ENCODE data around the gene EPC2. TPM values are rescaled to one million over a fixed set of nuclear protein-coding genes. Genes with fewer than 3 reads are reported as not detected.

The EPC2 gene
- polyA plus RNA-seq, 1 of the 3 experiments (the other 2 are of a cell fraction), result 8.8 TPM

DNA sequence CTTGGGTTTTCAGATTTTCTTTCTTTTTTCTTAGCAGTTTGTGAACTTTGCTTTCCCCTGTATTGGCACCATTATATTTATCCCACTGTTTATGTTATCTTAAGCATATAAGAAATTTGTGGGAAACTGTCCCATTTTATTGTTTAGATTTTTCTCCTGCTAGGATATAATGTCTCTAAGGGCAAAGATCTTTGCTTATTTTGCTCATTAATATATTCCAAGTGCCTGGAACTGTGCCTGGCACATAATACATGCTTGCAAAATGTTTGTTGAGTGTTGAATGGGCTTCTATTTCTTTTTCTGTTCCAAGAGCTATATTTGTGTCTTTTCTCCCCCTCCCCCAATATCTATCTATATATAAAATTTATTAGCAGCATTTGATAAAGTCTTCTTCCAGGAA, 5.4 kb downstream of the EPC2 start:
- no peak overlapping the region for H3K9ac ChIP-seq
- TF ChIP-seq ELF1 (IDR thresholded peaks at IDR 0.05) (no peak), RAD21 (IDR thresholded peaks at IDR 0.05; ENCODE audit: low read length) (no peak), YY1 (IDR thresholded peaks at IDR 0.05; ENCODE audit: low read depth) (no peak), EZH2phosphoT487 (IDR thresholded peaks at IDR 0.05; ENCODE audit: borderline replicate concordance, low read depth) (no peak), CHD2 (IDR thresholded peaks at IDR 0.05; ENCODE audit: low read length, partially characterized antibody) (no peak), FOXM1 (IDR thresholded peaks at IDR 0.05; ENCODE audit: low read depth) (no peak), FOXJ3 (CRISPR knock-in tag; IDR thresholded peaks at IDR 0.05) (no peak), EP300 (IDR thresholded peaks at IDR 0.05; ENCODE audit: borderline replicate concordance in 1 of 2, low read depth in 1 of 2, low read length in 1 of 2) (no peak), SIN3A (IDR thresholded peaks at IDR 0.05; ENCODE audit: borderline replicate concordance, low read depth, low read length) (no peak), RXRA (IDR thresholded peaks at IDR 0.05; ENCODE audit: borderline replicate concordance, low read depth) (no peak), JUND (IDR thresholded peaks at IDR 0.05) (no peak)
- TF ChIP-seq, protein P1, sequence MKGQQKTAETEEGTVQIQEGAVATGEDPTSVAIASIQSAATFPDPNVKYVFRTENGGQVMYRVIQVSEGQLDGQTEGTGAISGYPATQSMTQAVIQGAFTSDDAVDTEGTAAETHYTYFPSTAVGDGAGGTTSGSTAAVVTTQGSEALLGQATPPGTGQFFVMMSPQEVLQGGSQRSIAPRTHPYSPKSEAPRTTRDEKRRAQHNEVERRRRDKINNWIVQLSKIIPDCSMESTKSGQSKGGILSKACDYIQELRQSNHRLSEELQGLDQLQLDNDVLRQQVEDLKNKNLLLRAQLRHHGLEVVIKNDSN (IDR thresholded peaks at IDR 0.05; ENCODE audit: borderline replicate concordance, low read depth), result no peak
- TF ChIP-seq, protein P2, sequence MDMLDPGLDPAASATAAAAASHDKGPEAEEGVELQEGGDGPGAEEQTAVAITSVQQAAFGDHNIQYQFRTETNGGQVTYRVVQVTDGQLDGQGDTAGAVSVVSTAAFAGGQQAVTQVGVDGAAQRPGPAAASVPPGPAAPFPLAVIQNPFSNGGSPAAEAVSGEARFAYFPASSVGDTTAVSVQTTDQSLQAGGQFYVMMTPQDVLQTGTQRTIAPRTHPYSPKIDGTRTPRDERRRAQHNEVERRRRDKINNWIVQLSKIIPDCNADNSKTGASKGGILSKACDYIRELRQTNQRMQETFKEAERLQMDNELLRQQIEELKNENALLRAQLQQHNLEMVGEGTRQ (IDR thresholded peaks at IDR 0.05; ENCODE audit: borderline replicate concordance, low read depth, low read length), result no peak
- TF ChIP-seq, protein P3, sequence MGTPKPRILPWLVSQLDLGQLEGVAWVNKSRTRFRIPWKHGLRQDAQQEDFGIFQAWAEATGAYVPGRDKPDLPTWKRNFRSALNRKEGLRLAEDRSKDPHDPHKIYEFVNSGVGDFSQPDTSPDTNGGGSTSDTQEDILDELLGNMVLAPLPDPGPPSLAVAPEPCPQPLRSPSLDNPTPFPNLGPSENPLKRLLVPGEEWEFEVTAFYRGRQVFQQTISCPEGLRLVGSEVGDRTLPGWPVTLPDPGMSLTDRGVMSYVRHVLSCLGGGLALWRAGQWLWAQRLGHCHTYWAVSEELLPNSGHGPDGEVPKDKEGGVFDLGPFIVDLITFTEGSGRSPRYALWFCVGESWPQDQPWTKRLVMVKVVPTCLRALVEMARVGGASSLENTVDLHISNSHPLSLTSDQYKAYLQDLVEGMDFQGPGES (IDR thresholded peaks at IDR 0.05; ENCODE audit: low read depth, low read length), result no peak
- TF ChIP-seq, protein P4, sequence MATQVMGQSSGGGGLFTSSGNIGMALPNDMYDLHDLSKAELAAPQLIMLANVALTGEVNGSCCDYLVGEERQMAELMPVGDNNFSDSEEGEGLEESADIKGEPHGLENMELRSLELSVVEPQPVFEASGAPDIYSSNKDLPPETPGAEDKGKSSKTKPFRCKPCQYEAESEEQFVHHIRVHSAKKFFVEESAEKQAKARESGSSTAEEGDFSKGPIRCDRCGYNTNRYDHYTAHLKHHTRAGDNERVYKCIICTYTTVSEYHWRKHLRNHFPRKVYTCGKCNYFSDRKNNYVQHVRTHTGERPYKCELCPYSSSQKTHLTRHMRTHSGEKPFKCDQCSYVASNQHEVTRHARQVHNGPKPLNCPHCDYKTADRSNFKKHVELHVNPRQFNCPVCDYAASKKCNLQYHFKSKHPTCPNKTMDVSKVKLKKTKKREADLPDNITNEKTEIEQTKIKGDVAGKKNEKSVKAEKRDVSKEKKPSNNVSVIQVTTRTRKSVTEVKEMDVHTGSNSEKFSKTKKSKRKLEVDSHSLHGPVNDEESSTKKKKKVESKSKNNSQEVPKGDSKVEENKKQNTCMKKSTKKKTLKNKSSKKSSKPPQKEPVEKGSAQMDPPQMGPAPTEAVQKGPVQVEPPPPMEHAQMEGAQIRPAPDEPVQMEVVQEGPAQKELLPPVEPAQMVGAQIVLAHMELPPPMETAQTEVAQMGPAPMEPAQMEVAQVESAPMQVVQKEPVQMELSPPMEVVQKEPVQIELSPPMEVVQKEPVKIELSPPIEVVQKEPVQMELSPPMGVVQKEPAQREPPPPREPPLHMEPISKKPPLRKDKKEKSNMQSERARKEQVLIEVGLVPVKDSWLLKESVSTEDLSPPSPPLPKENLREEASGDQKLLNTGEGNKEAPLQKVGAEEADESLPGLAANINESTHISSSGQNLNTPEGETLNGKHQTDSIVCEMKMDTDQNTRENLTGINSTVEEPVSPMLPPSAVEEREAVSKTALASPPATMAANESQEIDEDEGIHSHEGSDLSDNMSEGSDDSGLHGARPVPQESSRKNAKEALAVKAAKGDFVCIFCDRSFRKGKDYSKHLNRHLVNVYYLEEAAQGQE (IDR thresholded peaks at IDR 0.05; ENCODE audit: low read depth, low read length), result no peak
- TF ChIP-seq, protein P5, sequence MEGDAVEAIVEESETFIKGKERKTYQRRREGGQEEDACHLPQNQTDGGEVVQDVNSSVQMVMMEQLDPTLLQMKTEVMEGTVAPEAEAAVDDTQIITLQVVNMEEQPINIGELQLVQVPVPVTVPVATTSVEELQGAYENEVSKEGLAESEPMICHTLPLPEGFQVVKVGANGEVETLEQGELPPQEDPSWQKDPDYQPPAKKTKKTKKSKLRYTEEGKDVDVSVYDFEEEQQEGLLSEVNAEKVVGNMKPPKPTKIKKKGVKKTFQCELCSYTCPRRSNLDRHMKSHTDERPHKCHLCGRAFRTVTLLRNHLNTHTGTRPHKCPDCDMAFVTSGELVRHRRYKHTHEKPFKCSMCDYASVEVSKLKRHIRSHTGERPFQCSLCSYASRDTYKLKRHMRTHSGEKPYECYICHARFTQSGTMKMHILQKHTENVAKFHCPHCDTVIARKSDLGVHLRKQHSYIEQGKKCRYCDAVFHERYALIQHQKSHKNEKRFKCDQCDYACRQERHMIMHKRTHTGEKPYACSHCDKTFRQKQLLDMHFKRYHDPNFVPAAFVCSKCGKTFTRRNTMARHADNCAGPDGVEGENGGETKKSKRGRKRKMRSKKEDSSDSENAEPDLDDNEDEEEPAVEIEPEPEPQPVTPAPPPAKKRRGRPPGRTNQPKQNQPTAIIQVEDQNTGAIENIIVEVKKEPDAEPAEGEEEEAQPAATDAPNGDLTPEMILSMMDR (IDR thresholded peaks at IDR 0.05), result no peak
- no peaks in the 10 kb centered on the region for H3K9me2 ChIP-seq
- H3K9me3 ChIP-seq, result no peaks in the 10 kb centered on the region
- peaks cover 0 to 2% of the 10 kb centered on the region in 2 experiments; a peak in 1 of 4 replicates for H3K4me1 ChIP-seq (ENCODE audit: control insufficient read depth in 1 of 2, insufficient read depth in 2 of 2, low read depth in 1 of 2, low read length in 1 of 2)
- peaks cover 7% of the 10 kb centered on the region for H3F3A ChIP-seq (replicated peaks; ENCODE audit: insufficient read depth)
- peaks cover 97% of the 10 kb centered on the region for H4K20me1 ChIP-seq (ENCODE audit: insufficient read depth)
- no peak overlapping the region for H3K4me2 ChIP-seq
- H3K36me3 ChIP-seq (replicated peaks in 1 of 2; ENCODE audit: control insufficient read depth in 1 of 2, insufficient read depth in 2 of 2, low read length in 1 of 2), result no peaks in the 10 kb centered on the region
- ChIA-PET CTCF (no interaction called here), POLR2A (no interaction called here)
- no peak overlapping the region for H3K4me3 ChIP-seq (ENCODE audit: low read depth in 2 of 2, low read length in 1 of 2)
- no peaks in the 10 kb centered on the region for H3K27me3 ChIP-seq (ENCODE audit: insufficient read depth)
- H2AFZ ChIP-seq (ENCODE audit: low read depth), result no peak overlapping the region
- no peak overlapping the region for H3K27ac ChIP-seq (ENCODE audit: low read depth in 2 of 2, low read length in 1 of 2)
- no peak for DNase-seq
- H3K79me2 ChIP-seq (ENCODE audit: insufficient read depth), result peaks cover 97% of the 10 kb centered on the region
